ENCODE data around the gene CCER1. TPM values are rescaled to one million over a fixed set of nuclear protein-coding genes. Genes with fewer than 3 reads are reported as not detected.

CCER1 gene
- total RNA-seq, 2 experiments from 2014 or later, result not detected

- DNase-seq, result no peak
- H3K4me1 Mint-ChIP-seq (ENCODE audit: low read depth), result no peaks in the 10 kb centered on the region
- CTCF ChIA-PET, result no interaction called here
- no peaks in the 10 kb centered on the region for H3K36me3 Mint-ChIP-seq (ENCODE audit: low read depth)
- H3K27me3 Mint-ChIP-seq (ENCODE audit: low read depth), result peaks cover 4% of the 10 kb centered on the region
- no peak overlapping the region for H3K4me3 Mint-ChIP-seq
- peaks cover 2% of the 10 kb centered on the region for H3K9me3 Mint-ChIP-seq
- intact Hi-C loops (cut with micrococcal nuclease), result no loop called here
- no peak overlapping the region for H3K27ac Mint-ChIP-seq
These were observed 27.2 kb upstream of the CCER1 start for GRCh38 chr12:90982170-90982569.

DNA sequence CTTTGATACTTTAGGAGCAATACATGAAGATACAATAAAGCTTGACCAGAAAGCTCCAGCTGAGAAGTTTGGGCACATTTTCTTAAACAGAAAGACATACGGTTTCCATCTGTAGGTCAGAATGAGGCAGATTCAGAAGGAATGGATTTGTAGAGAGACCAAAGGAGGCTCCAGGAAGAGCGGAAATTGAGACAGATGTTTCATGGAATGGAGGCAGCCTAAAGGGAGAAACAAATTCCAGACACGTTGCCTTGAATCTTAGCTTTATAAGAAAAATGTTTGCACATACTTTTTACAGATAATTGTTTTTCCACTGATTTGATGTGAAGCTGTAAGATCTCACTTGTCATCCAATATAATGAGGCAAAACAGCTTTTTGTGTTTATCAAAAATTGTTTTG is 25.0 kb upstream of the CCER1 start:
- no peaks in the 10 kb centered on the region for H3K36me3 Mint-ChIP-seq (ENCODE audit: low read depth)
- H3K4me1 Mint-ChIP-seq (ENCODE audit: low read depth), result no peaks in the 10 kb centered on the region
- intact Hi-C loops (cut with micrococcal nuclease), result no loop called here
- H3K27me3 Mint-ChIP-seq (ENCODE audit: low read depth), result peaks cover 4% of the 10 kb centered on the region
- H3K27ac Mint-ChIP-seq, result no peak overlapping the region
- H3K4me3 Mint-ChIP-seq, result no peak overlapping the region
- no peaks in the 10 kb centered on the region for H3K9me3 Mint-ChIP-seq
- CTCF ChIA-PET, result interaction anchor here (0.6 to 1.5 kb wide), 5 partner anchors 128 to 375 kb away, joined by 3 to 7 read pairs (median 3); partner anchors contain the start of gene LUM
- no peak for DNase-seq

DNA sequence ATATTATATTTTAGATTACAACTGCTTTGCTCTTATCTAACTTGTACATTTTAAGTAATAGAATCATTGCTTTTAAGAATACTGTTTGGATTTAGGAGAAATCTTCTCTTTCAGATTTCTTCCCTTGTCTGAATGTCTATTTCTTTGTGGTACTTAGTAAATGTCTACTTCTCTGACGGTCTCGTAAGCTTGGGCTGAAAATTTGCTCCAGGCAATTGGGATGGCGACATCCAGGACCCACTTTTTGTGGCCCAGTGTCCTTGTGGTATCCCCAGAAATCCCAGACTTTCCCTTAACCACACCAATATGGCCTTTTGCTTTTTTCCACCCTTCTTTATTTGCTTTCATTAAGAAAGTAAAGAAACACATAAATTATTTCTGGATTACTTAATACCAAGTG is 24.0 kb upstream of the CCER1 start:
- Mint-ChIP-seq H3K4me1 (ENCODE audit: low read depth) (no peaks in the 10 kb centered on the region), H3K9me3 (no peaks in the 10 kb centered on the region), H3K27me3 (ENCODE audit: low read depth) (peaks cover 6% of the 10 kb centered on the region), H3K4me3 (no peak overlapping the region), H3K27ac (no peak overlapping the region), H3K36me3 (ENCODE audit: low read depth) (no peaks in the 10 kb centered on the region)
- CTCF ChIA-PET, result interaction anchor here (0.6 to 1.8 kb wide), 6 partner anchors 130 to 376 kb away, joined by 3 to 10 read pairs (median 7); partner anchors contain the start of gene LUM
- intact Hi-C loops (cut with micrococcal nuclease), result no loop called here
- no peak for DNase-seq

- no peaks in the 10 kb centered on the region for H3K36me3 Mint-ChIP-seq (ENCODE audit: low read depth)
- H3K27ac Mint-ChIP-seq, result no peak overlapping the region
- H3K4me1 Mint-ChIP-seq (ENCODE audit: low read depth), result no peaks in the 10 kb centered on the region
These were observed 23.3 kb upstream of the CCER1 start for GRCh38 chr12:90978117-90978770.

DNA sequence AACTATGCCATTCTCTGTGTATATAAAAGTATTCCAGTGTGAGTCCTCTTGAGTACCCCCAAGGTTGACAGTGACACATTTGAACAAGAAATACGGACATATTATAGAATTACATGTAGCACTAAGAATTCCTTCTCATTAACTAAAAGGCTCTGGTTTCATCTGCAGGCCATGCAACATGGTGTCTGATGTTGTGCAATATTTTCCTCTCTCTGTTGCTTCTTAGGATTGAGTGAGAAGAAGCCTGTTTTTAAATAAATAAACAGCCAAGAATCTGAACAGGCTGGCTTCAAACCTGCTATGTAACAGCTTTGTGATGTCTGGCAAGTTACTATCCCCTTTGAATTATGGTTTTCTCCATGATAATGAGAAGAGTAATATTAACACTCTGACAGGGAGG is 22.2 kb upstream of the CCER1 start:
- Mint-ChIP-seq H3K4me1 (ENCODE audit: low read depth) (no peaks in the 10 kb centered on the region), H3K9me3 (no peaks in the 10 kb centered on the region), H3K4me3 (no peak overlapping the region), H3K27me3 (ENCODE audit: low read depth) (peaks cover 3% of the 10 kb centered on the region), H3K36me3 (ENCODE audit: low read depth) (no peaks in the 10 kb centered on the region), H3K27ac (no peak overlapping the region)
- DNase-seq, result no peak
- intact Hi-C loops (cut with micrococcal nuclease), result no loop called here
- CTCF ChIA-PET, result interaction anchor here (1.4 to 1.6 kb wide), 2 partner anchors 10 to 134 kb away, joined by 3 to 10 read pairs; partner anchors contain the start of gene LUM

More at GRCh38 chr12:90978117-90978770, 23.3 kb upstream of the CCER1 start:
- Mint-ChIP-seq H3K9me3 (no peaks in the 10 kb centered on the region), H3K4me3 (no peak overlapping the region), H3K27me3 (ENCODE audit: low read depth) (peaks cover 6% of the 10 kb centered on the region)
- DNase-seq, result no peak
- CTCF ChIA-PET, result interaction anchor here (0.6 to 1.8 kb wide), 8 partner anchors 11 to 988 kb away, joined by 3 to 10 read pairs (median 4); partner anchors contain the start of gene LUM
- intact Hi-C loops (cut with micrococcal nuclease), result loop anchor here (1.0 kb wide), 3 partner anchors 131 to 377 kb away; no protein-coding TSS in a partner anchor

DNA sequence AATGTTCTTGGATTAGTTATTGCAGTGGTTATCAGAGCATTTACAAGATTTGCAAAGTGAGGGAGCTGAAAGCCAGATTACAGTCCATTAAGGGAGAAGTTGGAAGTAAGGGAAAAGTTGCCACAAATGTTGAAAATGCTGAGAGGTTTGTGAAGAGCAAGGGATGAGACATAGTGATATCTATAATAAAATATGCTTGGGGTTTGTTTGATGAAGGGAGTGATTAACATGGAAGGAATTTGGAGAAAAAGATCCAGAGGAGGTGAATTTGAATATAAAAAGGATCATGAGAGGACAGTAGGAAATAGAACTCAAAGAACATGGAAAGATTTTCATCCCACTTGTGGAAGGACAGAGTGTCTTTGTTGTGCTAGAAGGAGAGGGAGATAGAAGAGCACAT is 19.3 kb upstream of the CCER1 start:
- Mint-ChIP-seq H3K9me3 (no peaks in the 10 kb centered on the region), H3K27me3 (ENCODE audit: low read depth) (peaks cover 2% of the 10 kb centered on the region), H3K4me1 (ENCODE audit: low read depth) (no peaks in the 10 kb centered on the region), H3K4me3 (no peak overlapping the region), H3K36me3 (ENCODE audit: low read depth) (no peaks in the 10 kb centered on the region), H3K27ac (no peak overlapping the region)
- CTCF ChIA-PET, result interaction anchor here (1.5 kb wide), 1 partner anchor 135 kb away, joined by 4 read pairs; no protein-coding TSS in a partner anchor
- no peak for DNase-seq
- intact Hi-C loops (cut with micrococcal nuclease), result no loop called here

- Mint-ChIP-seq H3K36me3 (ENCODE audit: low read depth) (no peaks in the 10 kb centered on the region), H3K27ac (no peak overlapping the region), H3K4me3 (no peak overlapping the region), H3K9me3 (no peaks in the 10 kb centered on the region), H3K4me1 (ENCODE audit: low read depth) (no peaks in the 10 kb centered on the region), H3K27me3 (ENCODE audit: low read depth) (peaks cover 5% of the 10 kb centered on the region)
- no peak for DNase-seq
- intact Hi-C loops (cut with micrococcal nuclease), result no loop called here
- CTCF ChIA-PET, result no interaction called here
These were observed 17.2 kb upstream of the CCER1 start for GRCh38 chr12:90972226-90972625.

- Mint-ChIP-seq H3K27me3 (ENCODE audit: low read depth) (peaks cover 5% of the 10 kb centered on the region), H3K27ac (no peak overlapping the region), H3K4me1 (ENCODE audit: low read depth) (no peaks in the 10 kb centered on the region), H3K36me3 (ENCODE audit: low read depth) (no peaks in the 10 kb centered on the region), H3K4me3 (no peak overlapping the region), H3K9me3 (no peaks in the 10 kb centered on the region)
- CTCF ChIA-PET, result interaction anchor here (0.9 kb wide), 1 partner anchor 12 kb away, joined by 3 read pairs; no protein-coding TSS in a partner anchor
- intact Hi-C loops (cut with micrococcal nuclease), result no loop called here
- no peak for DNase-seq
These were observed 15.9 kb upstream of the CCER1 start for GRCh38 chr12:90970911-90971310.

- H3K36me3 Mint-ChIP-seq (ENCODE audit: low read depth), result no peaks in the 10 kb centered on the region
- no peak overlapping the region for H3K4me3 Mint-ChIP-seq
- intact Hi-C loops (cut with micrococcal nuclease), result no loop called here
- peaks cover 5% of the 10 kb centered on the region for H3K27me3 Mint-ChIP-seq (ENCODE audit: low read depth)
- no peak for DNase-seq
- H3K4me1 Mint-ChIP-seq (ENCODE audit: low read depth), result no peaks in the 10 kb centered on the region
- CTCF ChIA-PET, result interaction anchor here (0.9 kb wide), 1 partner anchor 11 kb away, joined by 3 read pairs; no protein-coding TSS in a partner anchor
- H3K9me3 Mint-ChIP-seq, result no peaks in the 10 kb centered on the region
- H3K27ac Mint-ChIP-seq, result no peak overlapping the region
These were observed 15.5 kb upstream of the CCER1 start for GRCh38 chr12:90970471-90970870.

GRCh38 chr12:90969851-90970250 is 14.9 kb upstream of the CCER1 start:
- Mint-ChIP-seq H3K4me1 (ENCODE audit: low read depth) (no peaks in the 10 kb centered on the region), H3K9me3 (no peaks in the 10 kb centered on the region), H3K36me3 (ENCODE audit: low read depth) (no peaks in the 10 kb centered on the region), H3K27ac (no peak overlapping the region), H3K27me3 (ENCODE audit: low read depth) (peaks cover 5% of the 10 kb centered on the region), H3K4me3 (no peak overlapping the region)
- CTCF ChIA-PET, result no interaction called here
- intact Hi-C loops (cut with micrococcal nuclease), result no loop called here
- DNase-seq, result no peak

DNA sequence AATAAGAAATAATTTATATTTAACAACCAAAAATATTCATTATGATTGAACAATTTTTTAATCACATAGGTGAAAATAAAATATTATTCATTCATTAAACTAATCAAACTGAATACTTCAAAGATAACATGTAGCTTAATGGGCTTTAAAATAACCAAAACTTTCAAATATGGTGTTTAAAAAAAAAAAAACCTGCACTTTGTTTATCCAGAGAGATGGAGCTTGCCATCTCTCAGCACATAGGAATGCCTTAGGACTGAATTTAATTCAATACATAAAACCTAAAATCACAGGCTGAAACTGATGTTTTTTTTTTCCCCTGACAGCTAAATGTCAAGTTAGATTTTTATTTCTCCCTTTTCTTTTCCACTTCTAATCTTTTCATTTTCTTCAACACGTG is 14.4 kb upstream of the CCER1 start:
- DNase-seq, result no peak

GRCh38 chr12:90965204-90965603 is 10.2 kb upstream of the CCER1 start:
- CTCF ChIA-PET, result no interaction called here
- H3K4me3 Mint-ChIP-seq, result no peak overlapping the region

More for the DNA sequence above, 14.4 kb upstream of the CCER1 start:
- peaks cover 2% of the 10 kb centered on the region for H3K27me3 Mint-ChIP-seq (ENCODE audit: low read depth)
- CTCF ChIA-PET, result interaction anchor here (0.9 kb wide), 1 partner anchor 8 kb away, joined by 3 read pairs; no protein-coding TSS in a partner anchor
- H3K4me1 Mint-ChIP-seq (ENCODE audit: low read depth), result no peaks in the 10 kb centered on the region
- H3K9me3 Mint-ChIP-seq, result no peaks in the 10 kb centered on the region
- no peaks in the 10 kb centered on the region for H3K36me3 Mint-ChIP-seq (ENCODE audit: low read depth)
- no peak overlapping the region for H3K4me3 Mint-ChIP-seq
- H3K27ac Mint-ChIP-seq, result no peak overlapping the region
- intact Hi-C loops (cut with micrococcal nuclease), result no loop called here

GRCh38 chr12:90964616-90965015 is 9.6 kb upstream of the CCER1 start:
- Mint-ChIP-seq H3K36me3 (ENCODE audit: low read depth) (no peaks in the 10 kb centered on the region), H3K4me3 (no peak overlapping the region), H3K9me3 (no peaks in the 10 kb centered on the region), H3K4me1 (ENCODE audit: low read depth) (no peaks in the 10 kb centered on the region), H3K27ac (no peak overlapping the region), H3K27me3 (ENCODE audit: low read depth) (peaks cover 2% of the 10 kb centered on the region)
- no peak for DNase-seq
- intact Hi-C loops (cut with micrococcal nuclease), result no loop called here
- CTCF ChIA-PET, result no interaction called here

More at GRCh38 chr12:90965204-90965603, 10.2 kb upstream of the CCER1 start:
- Mint-ChIP-seq H3K9me3 (no peaks in the 10 kb centered on the region), H3K4me1 (ENCODE audit: low read depth) (no peaks in the 10 kb centered on the region), H3K36me3 (ENCODE audit: low read depth) (no peaks in the 10 kb centered on the region), H3K27me3 (ENCODE audit: low read depth) (peaks cover 2% of the 10 kb centered on the region), H3K27ac (no peak overlapping the region)
- DNase-seq, result no peak
- intact Hi-C loops (cut with micrococcal nuclease), result no loop called here

Measured in activated naive CD4-positive, alpha-beta T cell treated with anti-CD3 and anti-CD28 coated beads for 36 hours (primary cell).